Aortic smooth muscle cell (primary cell): ENCODE data around the gene ROR2. TPM values are rescaled to one million over a fixed set of nuclear protein-coding genes. Genes with fewer than 3 reads are reported as not detected.

ENCODE experiments used
- total RNA-seq: library from RNA; depleted of rRNA; stranded (reverse); fragments of >200 nt; gene quantifications from 2 replicates; pipeline ENCODE4 v1.2.3, GENCODE V29; 2014

The ROR2 gene
- 0.13 and 0.62 TPM in 2 replicates for total RNA-seq

GRCh38 chr9:91949946-91950664 lies at the start of gene ROR2:
Gene ROR2, minus strand, starts transcription at chr9:91950228.

Other genes starting within 250 kb of the ROR2 start
- gene SPTLC1, start 165.2 kb upstream of the ROR2 start, total RNA-seq: 82.7 and 89.6 TPM in 2 replicates